ENCODE data around the gene SUGT1. TPM values are rescaled to one million over a fixed set of nuclear protein-coding genes. Genes with fewer than 3 reads are reported as not detected.
"Not testable (repeated sequence)": the region's sequence is repeated elsewhere in the genome, so short reads cannot be mapped to it uniquely, and the experiment has no call there.

Gene SUGT1
- total RNA-seq, 1 experiment from 2014 or later = 132 TPM

- H3K36me3 ChIP-seq (ENCODE audit: insufficient read depth, low read length, poor library complexity, severe bottlenecking); H3K4me1 ChIP-seq (ENCODE audit: insufficient read depth, low read length, poor library complexity, severe bottlenecking); POLR2A ChIA-PET (ENCODE audit: low non-redundant PET); H3K27me3 ChIP-seq (replicated peaks; ENCODE audit: insufficient read depth, low read depth, low read length, poor library complexity); BruUV-seq (replicated peaks); H3K27ac ChIP-seq (ENCODE audit: low read depth, low read length, poor library complexity, severe bottlenecking); H3K4me3 ChIP-seq (ENCODE audit: low read depth, low read length, poor library complexity, severe bottlenecking); H3K9me3 ChIP-seq (ENCODE audit: low read depth, low read length, poor library complexity, severe bottlenecking): not testable (repeated sequence)
- intact Hi-C loops (cut with micrococcal nuclease; ENCODE audit: unreplicated experiment) = loop anchor here (1.0 to 10.0 kb wide), 3 partner anchors 238 to 586 kb away; partner anchors contain the start of gene PCDH8
- TF ChIP-seq, protein P1, sequence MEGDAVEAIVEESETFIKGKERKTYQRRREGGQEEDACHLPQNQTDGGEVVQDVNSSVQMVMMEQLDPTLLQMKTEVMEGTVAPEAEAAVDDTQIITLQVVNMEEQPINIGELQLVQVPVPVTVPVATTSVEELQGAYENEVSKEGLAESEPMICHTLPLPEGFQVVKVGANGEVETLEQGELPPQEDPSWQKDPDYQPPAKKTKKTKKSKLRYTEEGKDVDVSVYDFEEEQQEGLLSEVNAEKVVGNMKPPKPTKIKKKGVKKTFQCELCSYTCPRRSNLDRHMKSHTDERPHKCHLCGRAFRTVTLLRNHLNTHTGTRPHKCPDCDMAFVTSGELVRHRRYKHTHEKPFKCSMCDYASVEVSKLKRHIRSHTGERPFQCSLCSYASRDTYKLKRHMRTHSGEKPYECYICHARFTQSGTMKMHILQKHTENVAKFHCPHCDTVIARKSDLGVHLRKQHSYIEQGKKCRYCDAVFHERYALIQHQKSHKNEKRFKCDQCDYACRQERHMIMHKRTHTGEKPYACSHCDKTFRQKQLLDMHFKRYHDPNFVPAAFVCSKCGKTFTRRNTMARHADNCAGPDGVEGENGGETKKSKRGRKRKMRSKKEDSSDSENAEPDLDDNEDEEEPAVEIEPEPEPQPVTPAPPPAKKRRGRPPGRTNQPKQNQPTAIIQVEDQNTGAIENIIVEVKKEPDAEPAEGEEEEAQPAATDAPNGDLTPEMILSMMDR (conservative IDR thresholded peaks at IDR 0.05; ENCODE audit: low read depth, low read length) = peak; percentile 38
- DNase-seq (ENCODE audit: low spot score) = peak; percentile 45
- CTCF ChIA-PET = interaction anchor here (1.0 kb wide), 1 partner anchor 359 kb away, joined by 8 read pairs; no protein-coding TSS in a partner anchor
Observed at GRCh38 chr13:52609013-52609606, 43.5 kb upstream of the SUGT1 start.

GRCh38 chr13:52610158-52610557, 42.5 kb upstream of the SUGT1 start:
- H3K36me3 ChIP-seq (ENCODE audit: insufficient read depth, low read length, poor library complexity, severe bottlenecking); H3K27me3 ChIP-seq (replicated peaks; ENCODE audit: insufficient read depth, low read depth, low read length, poor library complexity); H3K27ac ChIP-seq (ENCODE audit: low read depth, low read length, poor library complexity, severe bottlenecking); H3K4me3 ChIP-seq (ENCODE audit: low read depth, low read length, poor library complexity, severe bottlenecking); POLR2A ChIA-PET (ENCODE audit: low non-redundant PET); BruUV-seq (replicated peaks); H3K9me3 ChIP-seq (ENCODE audit: low read depth, low read length, poor library complexity, severe bottlenecking); intact Hi-C loops (cut with micrococcal nuclease; ENCODE audit: unreplicated experiment); DNase-seq (ENCODE audit: low spot score); CTCF ChIA-PET; H3K4me1 ChIP-seq (ENCODE audit: insufficient read depth, low read length, poor library complexity, severe bottlenecking): not testable (repeated sequence)

DNA sequence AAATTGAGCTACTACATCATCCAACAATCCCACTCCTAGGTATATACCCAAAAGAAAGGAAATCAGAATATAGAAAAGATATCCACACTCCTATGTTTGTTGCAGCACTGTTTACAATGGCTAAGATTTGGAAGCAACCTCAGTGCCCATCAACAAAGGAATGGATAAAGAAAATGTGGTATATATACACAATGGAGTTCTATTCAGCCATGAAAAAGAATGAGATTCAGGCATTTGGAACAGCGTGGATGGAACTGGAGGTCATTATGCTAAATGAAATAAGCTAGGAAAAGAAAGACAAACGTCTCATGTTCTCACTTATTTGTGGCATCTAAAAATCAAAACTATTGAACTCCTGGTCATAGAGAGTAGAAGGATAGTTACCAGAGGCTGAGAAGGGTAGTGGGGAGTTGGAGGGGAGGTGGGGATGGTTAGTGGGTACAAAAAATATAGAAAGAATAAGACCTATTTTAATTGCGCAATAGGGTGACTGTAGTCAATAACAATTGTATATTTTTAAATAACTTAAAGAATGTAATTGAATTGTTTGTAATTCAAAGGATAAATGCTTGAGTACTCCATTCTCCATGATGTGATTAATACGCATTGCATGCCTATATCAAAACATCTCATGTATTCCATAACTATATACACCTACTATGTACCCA, 37.4 kb upstream of the SUGT1 start:
- intact Hi-C loops (cut with micrococcal nuclease; ENCODE audit: unreplicated experiment) = no loop called here
- BruUV-seq (replicated peaks) = no TSS peak
- TF ChIP-seq EZH2 (IDR thresholded peaks at IDR 0.05; ENCODE audit: borderline replicate concordance, low read depth, low read length, poor library complexity, severe bottlenecking) = no peak
- TF ChIP-seq, protein P1 (conservative IDR thresholded peaks at IDR 0.05; ENCODE audit: low read depth, low read length) = no peak
- ChIA-PET CTCF (no interaction called here), POLR2A (ENCODE audit: low non-redundant PET) (no interaction called here)
- H3K27ac ChIP-seq (ENCODE audit: low read depth, low read length, poor library complexity, severe bottlenecking) = no peak overlapping the region
- no peaks in the 10 kb centered on the region for H3K27me3 ChIP-seq (replicated peaks; ENCODE audit: insufficient read depth, low read depth, low read length, poor library complexity)
- no peak for DNase-seq (ENCODE audit: low spot score)
- H3K4me1 ChIP-seq (ENCODE audit: insufficient read depth, low read length, poor library complexity, severe bottlenecking) = no peaks in the 10 kb centered on the region
- H3K4me3 ChIP-seq (ENCODE audit: low read depth, low read length, poor library complexity, severe bottlenecking) = no peak overlapping the region
- no peaks in the 10 kb centered on the region for H3K9me3 ChIP-seq (ENCODE audit: low read depth, low read length, poor library complexity, severe bottlenecking)
- no peaks in the 10 kb centered on the region for H3K36me3 ChIP-seq (ENCODE audit: insufficient read depth, low read length, poor library complexity, severe bottlenecking)

GRCh38 chr13:52615812-52616211, 36.8 kb upstream of the SUGT1 start:
- no peak overlapping the region for H3K4me3 ChIP-seq (ENCODE audit: low read depth, low read length, poor library complexity, severe bottlenecking)
- H3K4me1 ChIP-seq (ENCODE audit: insufficient read depth, low read length, poor library complexity, severe bottlenecking) = no peaks in the 10 kb centered on the region
- H3K36me3 ChIP-seq (ENCODE audit: insufficient read depth, low read length, poor library complexity, severe bottlenecking) = no peaks in the 10 kb centered on the region
- no TSS peak for BruUV-seq (replicated peaks)
- no peak overlapping the region for H3K27ac ChIP-seq (ENCODE audit: low read depth, low read length, poor library complexity, severe bottlenecking)
- H3K9me3 ChIP-seq (ENCODE audit: low read depth, low read length, poor library complexity, severe bottlenecking) = no peaks in the 10 kb centered on the region
- peak; percentile 16 for DNase-seq (ENCODE audit: low spot score)
- intact Hi-C loops (cut with micrococcal nuclease; ENCODE audit: unreplicated experiment) = no loop called here
- TF ChIP-seq, protein P1 (conservative IDR thresholded peaks at IDR 0.05; ENCODE audit: low read depth, low read length) = no peak
- no peak for TF ChIP-seq EZH2 (IDR thresholded peaks at IDR 0.05; ENCODE audit: borderline replicate concordance, low read depth, low read length, poor library complexity, severe bottlenecking)
- POLR2A ChIA-PET (ENCODE audit: low non-redundant PET) = no interaction called here
- CTCF ChIA-PET = no interaction called here
- no peaks in the 10 kb centered on the region for H3K27me3 ChIP-seq (replicated peaks; ENCODE audit: insufficient read depth, low read depth, low read length, poor library complexity)
